Suprapubic skin (tissue), 4 donors: ENCODE measurements around the gene VSIR.

ENCODE experiments used
- CTCF ChIP-seq, 2 donors: fragments of 200-600 bp in 1 of 2; fragments of 450-650 bp in 1 of 2; sonication (generic) in 1 of 2; IDR thresholded peaks; one replicate each; pipeline ENCODE4 v1.5.1; 2016 to 2019; ENCODE audit warnings: antibody characterized with exemption in 2 of 2, mild to moderate bottlenecking in 1 of 2, moderate library complexity in 1 of 2
- EP300 ChIP-seq: sonication (generic); formaldehyde crosslinking; IDR thresholded peaks from one replicate; pipeline ENCODE4 v1.6.1; 2017; ENCODE audit warnings: antibody characterized with exemption
- POLR2A ChIP-seq, 2 donors: fragments of 450-650 bp; IDR thresholded peaks; one replicate each; pipeline ENCODE4 v1.6.1; 2017; ENCODE audit warnings: antibody characterized with exemption in 2 of 2, mild to moderate bottlenecking in 2 of 2, moderate library complexity in 2 of 2
- POLR2AphosphoS5 ChIP-seq, 3 donors: sonication (generic); formaldehyde crosslinking; IDR thresholded peaks; one replicate each; pipeline ENCODE4 v1.6.1; 2017; ENCODE audit warnings: antibody characterized with exemption in 3 of 3

- TF ChIP-seq POLR2AphosphoS5 (IDR thresholded peaks at IDR 0.05) (no peak), POLR2A (IDR thresholded peaks at IDR 0.05) (no peak), CTCF (IDR thresholded peaks at IDR 0.05) (no peak), EP300 (no peak)
Measured at GRCh38 chr10:71798308-71798624, 24.9 kb upstream of the VSIR start.
